ENCODE data around the gene ZFYVE21. TPM values are rescaled to one million over a fixed set of nuclear protein-coding genes. Genes with fewer than 3 reads are reported as not detected.

ZFYVE21 gene
- total RNA-seq, 1 experiment from 2014 or later = 47.2 TPM

DNA sequence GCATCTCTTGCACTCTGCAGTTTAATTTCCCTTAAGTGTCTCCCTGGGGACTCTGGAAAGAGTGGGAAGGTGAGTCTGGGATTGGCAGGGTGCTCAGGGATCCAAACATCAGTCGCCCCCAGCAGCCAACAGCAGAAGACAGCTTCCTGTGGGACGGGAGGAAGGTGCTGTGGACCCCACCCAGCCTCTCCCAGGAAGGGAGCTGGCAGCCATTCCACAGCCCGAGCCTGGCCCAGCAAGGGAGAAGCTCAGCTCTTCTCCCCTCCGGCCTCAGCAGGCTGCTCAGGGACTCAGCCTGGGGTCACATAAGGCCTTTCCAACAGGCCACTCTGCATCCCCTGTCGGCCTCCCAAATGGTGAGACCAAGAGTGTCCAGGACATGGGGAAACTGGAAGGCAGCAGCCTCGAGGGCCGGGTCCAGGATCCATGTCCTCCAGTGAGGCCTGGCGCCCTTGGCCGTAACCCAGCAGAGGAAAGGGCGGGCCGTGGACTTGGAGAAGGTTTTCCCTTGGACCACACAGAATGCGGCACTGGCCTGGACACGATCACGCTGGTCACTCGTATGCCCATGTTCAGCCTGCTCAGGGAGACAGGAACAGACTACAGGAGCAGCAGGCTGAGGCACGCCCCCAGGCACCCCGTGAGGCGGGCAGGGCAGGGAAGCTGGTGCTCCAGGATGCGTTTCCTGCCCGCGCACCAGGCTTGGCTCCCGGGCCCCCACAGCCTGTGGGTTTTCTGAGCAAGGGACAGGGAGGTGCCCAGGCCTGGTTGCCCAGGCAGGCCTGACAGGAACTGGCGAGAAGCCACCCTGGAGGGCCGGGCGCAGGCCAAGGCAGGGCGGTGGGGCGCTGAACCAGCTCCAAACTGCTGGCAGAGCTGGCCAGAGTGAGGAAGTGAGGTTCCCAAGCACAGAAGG is 3.8 kb upstream of the ZFYVE21 start:
- no peak overlapping the region for H3K9ac ChIP-seq (ENCODE audit: low read length)
- peaks cover 45% of the 10 kb centered on the region for H3K4me1 ChIP-seq (ENCODE audit: insufficient read depth, low read length)
- no peaks in the 10 kb centered on the region for H3K9me3 ChIP-seq (ENCODE audit: low read length)
- no peaks in the 10 kb centered on the region for H4K20me1 ChIP-seq (ENCODE audit: low read length)
- ATAC-seq (peak; percentile 31), DNase-seq (peak; percentile 56)
- POLR2A ChIA-PET (ENCODE audit: unreplicated experiment) = no interaction called here
- H3K4me3 ChIP-seq (ENCODE audit: low read length) = peak overlapping the region; percentile 13; the same call in 1 of the 2 replicates
- H3K79me2 ChIP-seq (ENCODE audit: low read length) = peaks cover 46% of the 10 kb centered on the region
- H3K27me3 ChIP-seq (ENCODE audit: low read length) = no peaks in the 10 kb centered on the region
- H3F3A ChIP-seq (ENCODE audit: low read length, unreplicated experiment) = no peaks in the 10 kb centered on the region
- peak overlapping the region; percentile 37 for H3K4me2 ChIP-seq (ENCODE audit: low read length)
- peaks cover 18% of the 10 kb centered on the region; the same call in 1 of the 2 replicates for H3K36me3 ChIP-seq (ENCODE audit: low read depth, low read length)
- H3K27ac ChIP-seq (ENCODE audit: low read length) = peak overlapping the region; percentile 49
- BruUV-seq (replicated peaks) = TSS peak; percentile 12
- TF ChIP-seq EZH2 (IDR thresholded peaks at IDR 0.05; ENCODE audit: low read length, unreplicated experiment) = no peak
- no peak for TF ChIP-seq EZH2phosphoT487 (IDR thresholded peaks at IDR 0.05; ENCODE audit: borderline replicate concordance, low read length)
- TF ChIP-seq, protein P1, sequence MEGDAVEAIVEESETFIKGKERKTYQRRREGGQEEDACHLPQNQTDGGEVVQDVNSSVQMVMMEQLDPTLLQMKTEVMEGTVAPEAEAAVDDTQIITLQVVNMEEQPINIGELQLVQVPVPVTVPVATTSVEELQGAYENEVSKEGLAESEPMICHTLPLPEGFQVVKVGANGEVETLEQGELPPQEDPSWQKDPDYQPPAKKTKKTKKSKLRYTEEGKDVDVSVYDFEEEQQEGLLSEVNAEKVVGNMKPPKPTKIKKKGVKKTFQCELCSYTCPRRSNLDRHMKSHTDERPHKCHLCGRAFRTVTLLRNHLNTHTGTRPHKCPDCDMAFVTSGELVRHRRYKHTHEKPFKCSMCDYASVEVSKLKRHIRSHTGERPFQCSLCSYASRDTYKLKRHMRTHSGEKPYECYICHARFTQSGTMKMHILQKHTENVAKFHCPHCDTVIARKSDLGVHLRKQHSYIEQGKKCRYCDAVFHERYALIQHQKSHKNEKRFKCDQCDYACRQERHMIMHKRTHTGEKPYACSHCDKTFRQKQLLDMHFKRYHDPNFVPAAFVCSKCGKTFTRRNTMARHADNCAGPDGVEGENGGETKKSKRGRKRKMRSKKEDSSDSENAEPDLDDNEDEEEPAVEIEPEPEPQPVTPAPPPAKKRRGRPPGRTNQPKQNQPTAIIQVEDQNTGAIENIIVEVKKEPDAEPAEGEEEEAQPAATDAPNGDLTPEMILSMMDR (conservative IDR thresholded peaks at IDR 0.05; ENCODE audit: low read depth, low read length) = no peak
- no peaks in the 10 kb centered on the region for H3K9me2 ChIP-seq (replicated peaks; ENCODE audit: low read length)
- intact Hi-C loops (cut with micrococcal nuclease) = loop anchor here (10.0 kb wide), 1 partner anchor 137 kb away; no protein-coding TSS in a partner anchor
- CTCF ChIA-PET = no interaction called here
- H2AFZ ChIP-seq (ENCODE audit: low read length) = no peak overlapping the region

DNA sequence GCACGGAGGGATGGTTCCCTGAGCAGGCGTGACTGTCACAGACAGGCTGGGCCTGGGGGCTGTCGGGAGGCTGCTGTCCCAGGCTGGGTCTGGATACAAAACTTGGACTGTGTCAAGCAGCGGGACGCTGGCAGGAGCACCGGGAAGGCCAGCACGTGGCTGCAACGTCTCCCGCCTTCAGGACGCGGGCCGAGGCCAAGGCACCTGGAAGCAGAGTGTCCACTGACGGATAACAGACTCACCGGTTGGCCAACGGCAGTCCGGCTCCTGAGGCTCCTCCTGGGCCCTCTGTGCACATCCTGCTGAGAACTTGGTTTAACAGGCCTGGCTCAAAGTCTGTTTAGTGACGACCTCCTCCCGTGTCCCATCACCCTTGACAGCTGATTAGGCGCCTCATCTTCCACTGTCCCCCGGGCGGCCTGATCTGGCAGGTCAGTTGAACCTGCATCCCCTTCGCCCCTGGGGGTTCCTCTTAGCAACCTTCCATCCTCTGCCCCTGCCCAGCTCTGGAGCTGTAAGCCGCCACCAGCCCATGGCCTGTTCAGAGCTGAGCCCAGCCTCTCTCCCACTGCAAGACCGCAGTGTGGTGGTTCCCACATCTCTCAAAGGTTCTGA is 2.9 kb upstream of the ZFYVE21 start:
- Histone ChIP-seq H3K9ac (ENCODE audit: low read length) (no peak overlapping the region), H3K4me1 (ENCODE audit: insufficient read depth, low read length) (peaks cover 51% of the 10 kb centered on the region), H3K27ac (ENCODE audit: low read length) (peak overlapping the region; percentile 49; the same call in 1 of the 2 replicates), H3K4me2 (ENCODE audit: low read length) (peak overlapping the region; percentile 37), H3K79me2 (ENCODE audit: low read length) (peaks cover 56% of the 10 kb centered on the region), H4K20me1 (ENCODE audit: low read length) (no peaks in the 10 kb centered on the region), H3K9me2 (replicated peaks; ENCODE audit: low read length) (no peaks in the 10 kb centered on the region), H3F3A (ENCODE audit: low read length, unreplicated experiment) (no peaks in the 10 kb centered on the region), H2AFZ (ENCODE audit: low read length) (no peak overlapping the region), H3K9me3 (ENCODE audit: low read length) (no peaks in the 10 kb centered on the region), H3K36me3 (ENCODE audit: low read depth, low read length) (peaks cover 15% of the 10 kb centered on the region; the same call in 1 of the 2 replicates), H3K4me3 (ENCODE audit: low read length) (0 out of 2 replicates have a peak overlapping the region, but pooled peaks have one; percentile 13), H3K27me3 (ENCODE audit: low read length) (no peaks in the 10 kb centered on the region)
- POLR2A ChIA-PET (ENCODE audit: unreplicated experiment) = no interaction called here
- TF ChIP-seq EZH2phosphoT487 (IDR thresholded peaks at IDR 0.05; ENCODE audit: borderline replicate concordance, low read length) = no peak
- TF ChIP-seq EZH2 (IDR thresholded peaks at IDR 0.05; ENCODE audit: low read length, unreplicated experiment) = no peak
- TF ChIP-seq, protein P1 (conservative IDR thresholded peaks at IDR 0.05; ENCODE audit: low read depth, low read length) = no peak
- DNase-seq = no peak
- intact Hi-C loops (cut with micrococcal nuclease) = loop anchor here (10.0 kb wide), 1 partner anchor 138 kb away; no protein-coding TSS in a partner anchor
- CTCF ChIA-PET = no interaction called here
- no peak for ATAC-seq
- BruUV-seq (replicated peaks) = no TSS peak

Measured in PC-3 (cell line).